IMR-90 (cell line): ENCODE measurements around the gene TMEM245. TPM values are rescaled to one million over a fixed set of nuclear protein-coding genes. Genes with fewer than 3 reads are reported as not detected.

ENCODE experiments used
- ATAC-seq: fragments of 200-7000 bp; cut with Tn5 transposase; 2 replicates; pipeline ENCODE4 v1.9.1; 2020; ENCODE audit warnings: low read depth, mild to moderate bottlenecking, moderate library complexity
- BruUV-seq: library from RNA; stranded (reverse); fragments of 400-500 nt; replicated peaks from 2 replicates; lab custom pipeline; 2021; lab: Mats Ljungman, UMichigan
- CTCF ChIA-PET: fragments of 300-600 bp; formaldehyde crosslinking; extraction: SDS; loops from one replicate; lab custom pipeline; 2021; ENCODE audit warnings: antibody characterized with exemption; lab: Yijun Ruan, JAX
- POLR2A ChIA-PET: fragments of 300-600 bp; sonication (Branson Sonifier 250); formaldehyde crosslinking; loops from one replicate; lab custom pipeline; 2022; ENCODE audit warnings: antibody characterized with exemption; ENCODE audit not compliant: unreplicated experiment; lab: Charles Lee
- DNase-seq: peaks from one replicate; pipeline ENCODE4 v3.0.0; 2013
- H2AFZ ChIP-seq: replicated peaks from 2 replicates; pipeline ENCODE3; 2013; ENCODE audit warnings: low read length, mild to moderate bottlenecking; ENCODE audit not compliant: poor library complexity
- H2AK5ac ChIP-seq: 2 replicates; pipeline ENCODE4 v1.6.1; 2013; ENCODE audit warnings: low read depth, low read length, inconsistent platforms
- H2AK9ac ChIP-seq: replicated peaks from 2 replicates; pipeline ENCODE3; 2013; ENCODE audit warnings: mild to moderate bottlenecking, low read depth, low read length, moderate library complexity; ENCODE audit not compliant: poor library complexity
- H2BK120ac ChIP-seq: 2 replicates; pipeline ENCODE4 v1.6.1; 2013; ENCODE audit warnings: low read depth, low read length, inconsistent platforms
- H2BK15ac ChIP-seq: 3 replicates; pipeline ENCODE4 v1.6.1; 2013; ENCODE audit warnings: low read depth, low read length, inconsistent platforms
- H2BK20ac ChIP-seq: 2 replicates; pipeline ENCODE4 v1.6.1; 2013; ENCODE audit warnings: low read depth, mild to moderate bottlenecking, inconsistent platforms, low read length, moderate library complexity
- H2BK5ac ChIP-seq: 2 replicates; pipeline ENCODE4 v1.6.1; 2013; ENCODE audit warnings: mild to moderate bottlenecking, low read depth, low read length, inconsistent platforms; ENCODE audit not compliant: poor library complexity, severe bottlenecking
- H3K14ac ChIP-seq: replicated peaks from 2 replicates; pipeline ENCODE4 v1.6.1; 2013; ENCODE audit warnings: low read depth, low read length, inconsistent platforms
- H3K18ac ChIP-seq: 2 replicates; pipeline ENCODE4 v1.6.1; 2013; ENCODE audit warnings: low read depth, low read length, control low read depth
- H3K23ac ChIP-seq: 2 replicates; pipeline ENCODE4 v1.6.1; 2013; ENCODE audit warnings: low read depth, low read length, inconsistent platforms
- H3K27ac ChIP-seq: 2 replicates; pipeline ENCODE4 v1.5.1; 2013; ENCODE audit warnings: mild to moderate bottlenecking, control low read depth, low read length; ENCODE audit not compliant: insufficient read depth
- H3K27me3 ChIP-seq: 2 replicates; pipeline ENCODE4 v1.6.1; 2013; ENCODE audit warnings: low read length; ENCODE audit not compliant: control insufficient read depth, insufficient read depth
- H3K36me3 ChIP-seq: 2 replicates; pipeline ENCODE4 v1.6.1; 2013; ENCODE audit warnings: low read length, mixed read lengths; ENCODE audit not compliant: control insufficient read depth, insufficient read depth
- H3K4ac ChIP-seq: 2 replicates; pipeline ENCODE4 v1.6.1; 2013; ENCODE audit warnings: low read depth, low read length, inconsistent platforms
- H3K4me1 ChIP-seq: 2 replicates; pipeline ENCODE4 v1.6.1; 2013; ENCODE audit warnings: low read length, mixed read lengths; ENCODE audit not compliant: control insufficient read depth, insufficient read depth
- H3K4me2 ChIP-seq: 2 replicates; pipeline ENCODE4 v1.6.1; 2013; ENCODE audit warnings: low read depth, mild to moderate bottlenecking, control low read depth, low read length, moderate library complexity
- H3K4me3 ChIP-seq: 2 replicates; pipeline ENCODE4 v1.5.1; 2013; ENCODE audit warnings: low read depth, mild to moderate bottlenecking, control low read depth, low read length, moderate library complexity; ENCODE audit not compliant: insufficient read depth
- H3K56ac ChIP-seq: 2 replicates; pipeline ENCODE4 v1.6.1; 2013; ENCODE audit warnings: low read length, inconsistent platforms; ENCODE audit not compliant: insufficient read depth; ENCODE audit errors: extremely low read depth
- H3K79me1 ChIP-seq, 2 experiments: 2 replicates each; pipeline ENCODE4 v1.6.1; 2013; ENCODE audit warnings: low read length in 2 of 2, inconsistent platforms in 1 of 2, low read depth in 1 of 2
- H3K9ac ChIP-seq: 2 replicates; pipeline ENCODE4 v1.6.1; 2013; ENCODE audit warnings: low read depth, low read length, control low read depth
- H3K9me1 ChIP-seq: 2 replicates; pipeline ENCODE4 v1.6.1; 2013; ENCODE audit warnings: low read length, inconsistent platforms; ENCODE audit not compliant: insufficient read depth
- H3K9me3 ChIP-seq: 2 replicates; pipeline ENCODE4 v1.6.1; 2013; ENCODE audit warnings: low read length; ENCODE audit not compliant: control insufficient read depth, insufficient read depth
- H4K20me1 ChIP-seq: 2 replicates; pipeline ENCODE4 v1.6.1; 2013; ENCODE audit warnings: low read length, inconsistent platforms; ENCODE audit not compliant: insufficient read depth
- H4K5ac ChIP-seq: 2 replicates; pipeline ENCODE4 v1.6.1; 2013; ENCODE audit warnings: mild to moderate bottlenecking, low read depth, low read length, control low read depth
- H4K8ac ChIP-seq, 2 experiments: 2 replicates each; pipeline ENCODE4 v1.6.1; 2013; ENCODE audit warnings: low read depth in 2 of 2, low read length in 2 of 2, control low read depth in 1 of 2, inconsistent platforms in 1 of 2
- H4K91ac ChIP-seq: 2 replicates; pipeline ENCODE4 v1.6.1; 2013; ENCODE audit warnings: low read depth, low read length, inconsistent platforms; ENCODE audit not compliant: insufficient read depth
- BHLHE40 ChIP-seq: fragments of 150-350 bp; IDR thresholded peaks from 2 replicates; pipeline ENCODE4 v1.6.1; 2016; ENCODE audit warnings: mild to moderate bottlenecking, low read depth, low read length
- CEBPB ChIP-seq: IDR thresholded peaks from 2 replicates; pipeline ENCODE4 v1.6.1; 2012; ENCODE audit warnings: low read depth, low read length, improper control_type of control experiment
- CHD1 ChIP-seq: IDR thresholded peaks from 2 replicates; pipeline ENCODE4 v1.6.1; 2012; ENCODE audit warnings: low read depth, low read length, improper control_type of control experiment
- CTCF ChIP-seq: conservative IDR thresholded peaks from 2 replicates; pipeline ENCODE4 v1.5.1; 2012; ENCODE audit warnings: mild to moderate bottlenecking, low read depth, low read length, improper control_type of control experiment
- ELK1 ChIP-seq: fragments of 150-350 bp; IDR thresholded peaks from 2 replicates; pipeline ENCODE4 v1.6.1; 2016; ENCODE audit warnings: low read depth, mild to moderate bottlenecking, low read length, moderate library complexity, borderline replicate concordance
- FOS ChIP-seq: fragments of 150-350 bp; IDR thresholded peaks from 2 replicates; pipeline ENCODE4 v1.6.1; 2016; ENCODE audit warnings: low read depth, low read length
- MAFK ChIP-seq: IDR thresholded peaks from 2 replicates; pipeline ENCODE4 v1.6.1; 2012; ENCODE audit warnings: low read depth, low read length, improper control_type of control experiment
- MAZ ChIP-seq: IDR thresholded peaks from 2 replicates; pipeline ENCODE4 v1.6.1; 2012; ENCODE audit warnings: low read depth, mild to moderate bottlenecking, low read length, improper control_type of control experiment, moderate library complexity, borderline replicate concordance
- MXI1 ChIP-seq: IDR thresholded peaks from 2 replicates; pipeline ENCODE4 v1.6.1; 2012; ENCODE audit warnings: low read depth, mild to moderate bottlenecking, low read length, moderate library complexity, borderline replicate concordance
- NFE2L2 ChIP-seq: fragments of 150-350 bp; IDR thresholded peaks from 2 replicates; pipeline ENCODE4 v1.6.1; 2016; ENCODE audit warnings: low read depth, mild to moderate bottlenecking, low read length
- POLR2A ChIP-seq: IDR thresholded peaks from 2 replicates; pipeline ENCODE4 v1.6.1; 2012; ENCODE audit warnings: mild to moderate bottlenecking, low read depth, low read length
- RAD21 ChIP-seq: IDR thresholded peaks from 2 replicates; pipeline ENCODE4 v1.6.1; 2012; ENCODE audit warnings: low read length, improper control_type of control experiment
- RCOR1 ChIP-seq: IDR thresholded peaks from 2 replicates; pipeline ENCODE4 v1.6.1; 2012; ENCODE audit warnings: mild to moderate bottlenecking, low read length, improper control_type of control experiment; ENCODE audit not compliant: insufficient replicate concordance
- RFX5 ChIP-seq: IDR thresholded peaks from 2 replicates; pipeline ENCODE4 v1.8.0; 2012; ENCODE audit warnings: low read depth, mild to moderate bottlenecking, low read length, moderate library complexity
- SMC3 ChIP-seq: fragments of 150-350 bp; IDR thresholded peaks from 2 replicates; pipeline ENCODE4 v1.6.1; 2016; ENCODE audit warnings: low read depth, mild to moderate bottlenecking, antibody characterized with exemption, low read length, moderate library complexity
- USF2 ChIP-seq: fragments of 150-350 bp; IDR thresholded peaks from 2 replicates; pipeline ENCODE4 v1.6.1; 2017; ENCODE audit warnings: mild to moderate bottlenecking, antibody characterized with exemption, low read length, low read depth
- WGBS, 2 experiments: methylation state at CpG; one replicate each; pipeline versions ENCODE4 v1.1.5 to v1.1.7; 2013; ENCODE audit warnings: missing lambda C conversion rate in 2 of 2; ENCODE audit not compliant: insufficient read length in 1 of 2; ENCODE audit errors: extremely low coverage in 2 of 2; 5-methylcytosine and 5-hydroxymethylcytosine counted together
- dilution Hi-C: fragments of 300-500 bp; cut with HindIII; formaldehyde crosslinking; loops from one replicate; pipeline ENCODE4 v1.14.3; 2018; ENCODE audit warnings: low sequenced_read_pairs; ENCODE audit not compliant: unreplicated experiment
- in situ Hi-C: fragments of 300-500 bp; cut with MboI; formaldehyde crosslinking; loops from 3 replicates; pipeline ENCODE4 v1.14.3; 2019; ENCODE audit warnings: low sequenced_read_pairs, inconsistent platforms, mixed read lengths
- intact Hi-C: fragments of 100-400 bp; cut with micrococcal nuclease; formaldehyde crosslinking; loops from 2 replicates; pipeline ENCODE4 v1.10.0; 2022
- polyA plus RNA-seq, 3 experiments: library from polyadenylated mRNA; depleted of rRNA; stranded (reverse); fragments of >200 nt; gene quantifications; 2 replicates each; pipeline ENCODE4 v1.2.3, GENCODE V29; 2012; ENCODE audit warnings: low replicate concordance in 1 of 3
- total RNA-seq: library from RNA; depleted of rRNA; stranded (reverse); fragments of >200 nt; gene quantifications from 2 replicates; pipeline ENCODE4 v1.2.3, GENCODE V29; 2012

The TMEM245 gene
- total and polyA plus RNA-seq, 2 of the 4 experiments (the other 2 are of a cell fraction), result 24.8 to 57.9 TPM

GRCh38 chr9:109098960-109099308 is 20.8 kb downstream of the TMEM245 start:
- H2BK20ac ChIP-seq, result peak overlapping the region; percentile 19
- intact Hi-C loops (no loop called here), in situ Hi-C loops (no loop called here), dilution Hi-C loops (no loop called here)
- peak overlapping the region; percentile 70; the same call in 1 of the 2 replicates for H3K27ac ChIP-seq
- peak overlapping the region; percentile 46; the same call in 1 of the 2 replicates for H3K4ac ChIP-seq
- peak overlapping the region; percentile 24; the same call in 1 of the 2 replicates for H3K4me2 ChIP-seq
- WGBS, 2 experiments, result no CpG with 5 or more reads among the region's 2 CpGs
- peak overlapping the region; percentile 32; the same call in 1 of the 2 replicates for H2BK120ac ChIP-seq
- H4K91ac ChIP-seq, result peak overlapping the region; percentile 9; the same call in 1 of the 2 replicates
- H2AK5ac ChIP-seq, result no peak overlapping the region
- peak overlapping the region; percentile 62 for H2BK5ac ChIP-seq
- DNase-seq (no peak), ATAC-seq (peak; percentile 12; the same call in 1 of the 2 replicates)
- ChIA-PET POLR2A (no interaction called here), CTCF (no interaction called here)
- no peak overlapping the region for H2AFZ ChIP-seq
- no TSS peak for BruUV-seq
- H3K23ac ChIP-seq, result peak overlapping the region; percentile 28; the same call in 1 of the 2 replicates
- TF ChIP-seq BHLHE40, result no peak
- TF ChIP-seq MAZ, result no peak
- no peak for TF ChIP-seq ELK1
- no peak for TF ChIP-seq FOS
- no peak for TF ChIP-seq MXI1
- TF ChIP-seq MAFK, result no peak
- TF ChIP-seq CTCF, result no peak
- TF ChIP-seq CEBPB, result no peak
- TF ChIP-seq RFX5, result no peak
- no peak for TF ChIP-seq RCOR1
- no peak for TF ChIP-seq SMC3
- TF ChIP-seq POLR2A, result no peak
- no peak for TF ChIP-seq NFE2L2
- no peak for TF ChIP-seq CHD1
- no peak for TF ChIP-seq RAD21
- TF ChIP-seq USF2, result no peak
- peaks cover 43 to 79% of the 10 kb centered on the region in 2 experiments for H3K79me1 ChIP-seq
- peak overlapping the region in 1 of 2 experiments; percentile 39; a peak in 2 of 4 replicates for H4K8ac ChIP-seq
- H2BK15ac ChIP-seq, result peak overlapping the region; percentile 7; the same call in 1 of the 3 replicates
- H3K36me3 ChIP-seq, result peaks cover 5% of the 10 kb centered on the region
- H2AK9ac ChIP-seq, result no peak overlapping the region
- H4K5ac ChIP-seq, result peak overlapping the region; percentile 19; the same call in 1 of the 2 replicates
- H3K14ac ChIP-seq, result peak overlapping the region; percentile 6; the same call in 1 of the 2 replicates
- H3K4me1 ChIP-seq, result peaks cover 18% of the 10 kb centered on the region
- H3K27me3 ChIP-seq, result no peaks in the 10 kb centered on the region
- H3K9me3 ChIP-seq, result no peaks in the 10 kb centered on the region
- no peak overlapping the region for H3K4me3 ChIP-seq
- peaks cover 27% of the 10 kb centered on the region for H4K20me1 ChIP-seq
- peak overlapping the region; percentile 25; the same call in 1 of the 2 replicates for H3K18ac ChIP-seq
- H3K9me1 ChIP-seq, result peaks cover 21% of the 10 kb centered on the region
- no peak overlapping the region; the same call in 1 of the 2 replicates for H3K56ac ChIP-seq
- H3K9ac ChIP-seq, result no peak overlapping the region; the same call in 1 of the 2 replicates
